ENCODE data around the gene LTBP2.

- TF ChIP-seq, protein P1, sequence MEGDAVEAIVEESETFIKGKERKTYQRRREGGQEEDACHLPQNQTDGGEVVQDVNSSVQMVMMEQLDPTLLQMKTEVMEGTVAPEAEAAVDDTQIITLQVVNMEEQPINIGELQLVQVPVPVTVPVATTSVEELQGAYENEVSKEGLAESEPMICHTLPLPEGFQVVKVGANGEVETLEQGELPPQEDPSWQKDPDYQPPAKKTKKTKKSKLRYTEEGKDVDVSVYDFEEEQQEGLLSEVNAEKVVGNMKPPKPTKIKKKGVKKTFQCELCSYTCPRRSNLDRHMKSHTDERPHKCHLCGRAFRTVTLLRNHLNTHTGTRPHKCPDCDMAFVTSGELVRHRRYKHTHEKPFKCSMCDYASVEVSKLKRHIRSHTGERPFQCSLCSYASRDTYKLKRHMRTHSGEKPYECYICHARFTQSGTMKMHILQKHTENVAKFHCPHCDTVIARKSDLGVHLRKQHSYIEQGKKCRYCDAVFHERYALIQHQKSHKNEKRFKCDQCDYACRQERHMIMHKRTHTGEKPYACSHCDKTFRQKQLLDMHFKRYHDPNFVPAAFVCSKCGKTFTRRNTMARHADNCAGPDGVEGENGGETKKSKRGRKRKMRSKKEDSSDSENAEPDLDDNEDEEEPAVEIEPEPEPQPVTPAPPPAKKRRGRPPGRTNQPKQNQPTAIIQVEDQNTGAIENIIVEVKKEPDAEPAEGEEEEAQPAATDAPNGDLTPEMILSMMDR (IDR thresholded peaks at IDR 0.05; ENCODE audit: poor library complexity), result no peak
- no peak for TF ChIP-seq EZH2 (IDR thresholded peaks at IDR 0.05; ENCODE audit: borderline replicate concordance)
These were observed 61.0 kb downstream of the LTBP2 start for GRCh38 chr14:74551001-74551400.

Data from hepatocyte (in vitro differentiated cells).